Uterus (tissue), 2 donors: ENCODE data around the gene FSD2.

ENCODE experiments used
- POLR2A ChIP-seq, 2 donors: fragments of 450-650 bp; IDR thresholded peaks; one replicate each; pipeline ENCODE4 v1.6.1; 2016; ENCODE audit warnings: antibody characterized with exemption in 2 of 2, mild to moderate bottlenecking in 1 of 2, moderate library complexity in 1 of 2
- TF ChIP-seq, protein P1 (sequence below), 4 experiments: fragments of 200-600 bp in 2 of 4; fragments of 450-650 bp in 2 of 4; sonication (generic) in 2 of 4; IDR thresholded peaks; one replicate each; pipeline ENCODE4 v1.5.1; 2016 to 2019; ENCODE audit warnings: antibody characterized with exemption in 4 of 4, mild to moderate bottlenecking in 2 of 4, moderate library complexity in 1 of 4

DNA sequence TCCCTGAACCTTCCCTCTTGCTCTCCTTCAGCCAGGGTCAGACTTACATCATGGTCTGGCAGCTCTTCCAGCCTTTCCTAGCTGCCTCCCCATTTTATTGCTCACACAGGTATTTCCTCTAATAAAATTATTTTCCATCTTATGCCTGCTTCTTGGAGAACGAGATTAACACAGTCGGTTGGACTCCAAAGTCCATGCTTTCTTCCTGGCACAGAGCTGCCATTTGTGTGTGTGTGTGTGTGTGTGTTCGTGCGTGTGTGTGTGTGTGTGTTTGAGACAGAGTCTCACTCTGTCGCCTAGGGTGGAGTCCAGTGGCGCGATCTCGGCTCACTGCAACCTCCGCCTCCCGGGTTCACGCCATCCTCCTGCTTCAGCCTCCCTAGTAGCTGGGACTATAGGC, 15.5 kb downstream of the FSD2 start:
- TF ChIP-seq POLR2A (IDR thresholded peaks at IDR 0.05), result no peak
- TF ChIP-seq, protein P1, sequence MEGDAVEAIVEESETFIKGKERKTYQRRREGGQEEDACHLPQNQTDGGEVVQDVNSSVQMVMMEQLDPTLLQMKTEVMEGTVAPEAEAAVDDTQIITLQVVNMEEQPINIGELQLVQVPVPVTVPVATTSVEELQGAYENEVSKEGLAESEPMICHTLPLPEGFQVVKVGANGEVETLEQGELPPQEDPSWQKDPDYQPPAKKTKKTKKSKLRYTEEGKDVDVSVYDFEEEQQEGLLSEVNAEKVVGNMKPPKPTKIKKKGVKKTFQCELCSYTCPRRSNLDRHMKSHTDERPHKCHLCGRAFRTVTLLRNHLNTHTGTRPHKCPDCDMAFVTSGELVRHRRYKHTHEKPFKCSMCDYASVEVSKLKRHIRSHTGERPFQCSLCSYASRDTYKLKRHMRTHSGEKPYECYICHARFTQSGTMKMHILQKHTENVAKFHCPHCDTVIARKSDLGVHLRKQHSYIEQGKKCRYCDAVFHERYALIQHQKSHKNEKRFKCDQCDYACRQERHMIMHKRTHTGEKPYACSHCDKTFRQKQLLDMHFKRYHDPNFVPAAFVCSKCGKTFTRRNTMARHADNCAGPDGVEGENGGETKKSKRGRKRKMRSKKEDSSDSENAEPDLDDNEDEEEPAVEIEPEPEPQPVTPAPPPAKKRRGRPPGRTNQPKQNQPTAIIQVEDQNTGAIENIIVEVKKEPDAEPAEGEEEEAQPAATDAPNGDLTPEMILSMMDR (IDR thresholded peaks at IDR 0.05), result no peak
